HepG2 (cell line): ENCODE measurements around the gene GAS2. TPM values are rescaled to one million over a fixed set of nuclear protein-coding genes. Genes with fewer than 3 reads are reported as not detected.

Experiments
- ATAC-seq: fragments of 200-7000 bp; cut with Tn5 transposase; 3 replicates; pipeline ENCODE4 v1.9.1; 2020; ENCODE audit warnings: mild to moderate bottlenecking, moderate library complexity
- BruUV-seq: library from RNA; stranded (reverse); fragments of 400-500 nt; replicated peaks from 2 replicates; lab custom pipeline; 2021; lab: Mats Ljungman, UMichigan
- CTCF ChIA-PET: fragments of 300-600 bp; formaldehyde crosslinking; extraction: SDS; loops from one replicate; lab custom pipeline; 2021; ENCODE audit warnings: low total read pairs, inconsistent platforms, low intra/inter-chr PET ratio; lab: Yijun Ruan, JAX
- POLR2A ChIA-PET: fragments of 350-600 bp; sonication (Branson Sonifier 250); formaldehyde crosslinking; loops from one replicate; lab custom pipeline; 2020; ENCODE audit warnings: antibody characterized with exemption, inconsistent platforms; lab: Yijun Ruan, JAX
- DNase-seq: peaks from one replicate; pipeline ENCODE4 v3.0.0-alpha.2; 2015; ENCODE audit warnings: low spot score
- FAIRE-seq: peaks from 3 replicates; lab custom pipeline; 2011; peaks lifted over from hg19 to GRCh38; lab: Jason Lieb, UNC
- H2AFZ ChIP-seq: one replicate; pipeline ENCODE4 v1.6.1; 2011; ENCODE audit warnings: low read length, inconsistent platforms
- H3K27ac ChIP-seq: fragments of 300-600 bp; 3 replicates; pipeline ENCODE4 v1.8.0; 2011; ENCODE audit warnings: mixed run types, mild to moderate bottlenecking, mixed read lengths, low read length, inconsistent platforms; ENCODE audit not compliant: insufficient read depth; ENCODE audit errors: extremely low read length
- H3K27me3 ChIP-seq, 2 experiments: fragments of 200-600 bp in 1 of 2; 2 replicates in 1 of 2; 3 replicates in 1 of 2; pipeline versions ENCODE4 v1.6.0 to v1.8.0; 2011; ENCODE audit warnings: low read length in 2 of 2, mild to moderate bottlenecking in 2 of 2, moderate library complexity in 2 of 2, inconsistent platforms in 1 of 2; ENCODE audit not compliant: insufficient read depth in 2 of 2, control insufficient read depth in 1 of 2
- H3K36me3 ChIP-seq, 2 experiments: fragments of 200-600 bp in 1 of 2; replicated peaks in 1 of 2; 2 replicates in 1 of 2; 3 replicates in 1 of 2; pipeline versions ENCODE4 v1.5.1 to v1.8.0; 2011; ENCODE audit warnings: low read length in 2 of 2, inconsistent platforms in 1 of 2; ENCODE audit not compliant: insufficient read depth in 2 of 2, control insufficient read depth in 1 of 2
- H3K4me1 ChIP-seq: 2 replicates; pipeline ENCODE4 v1.5.1; 2012; ENCODE audit warnings: low read length, inconsistent platforms; ENCODE audit not compliant: insufficient read depth
- H3K4me2 ChIP-seq: 2 replicates; pipeline ENCODE4 v1.6.0; 2011; ENCODE audit warnings: low read depth, low read length, inconsistent platforms
- H3K4me3 ChIP-seq, 3 experiments: fragments of 200-600 bp in 1 of 3; sonication (generic), shearing (Covaris generic) in 1 of 3; replicated peaks in 1 of 3; 2 replicates each; pipeline ENCODE4 v1.5.1; 2011 to 2016; ENCODE audit warnings: low read length in 3 of 3, inconsistent platforms in 2 of 3, low read depth in 2 of 3, mild to moderate bottlenecking in 2 of 3, control low read depth in 1 of 3, mixed read lengths in 1 of 3; ENCODE audit not compliant: insufficient read depth in 1 of 3
- H3K79me2 ChIP-seq: one replicate; pipeline ENCODE4 v1.6.1; 2011; ENCODE audit warnings: low read length, inconsistent platforms; ENCODE audit not compliant: insufficient read depth
- H3K9ac ChIP-seq: 2 replicates; pipeline ENCODE4 v1.6.0; 2011; ENCODE audit warnings: mild to moderate bottlenecking, low read depth, low read length, inconsistent platforms; ENCODE audit not compliant: insufficient read depth
- H3K9me3 ChIP-seq: 2 replicates; pipeline ENCODE4 v1.5.1; 2012; ENCODE audit warnings: mild to moderate bottlenecking, low read length
- H4K20me1 ChIP-seq: 2 replicates; pipeline ENCODE4 v1.6.0; 2011; ENCODE audit warnings: inconsistent platforms, mild to moderate bottlenecking, low read length, moderate library complexity; ENCODE audit not compliant: insufficient read depth
- AKAP8 ChIP-seq: sonication (generic); formaldehyde crosslinking; IDR thresholded peaks from 2 replicates; pipeline ENCODE4 v1.5.1; 2020; ENCODE audit warnings: mild to moderate bottlenecking, missing genetic modification reagents
- EP300 ChIP-seq, 3 experiments: sonication (generic) in 1 of 3; formaldehyde crosslinking in 1 of 3; IDR thresholded peaks; 2 replicates each; pipeline versions ENCODE4 v1.5.1 to v1.6.1; 2011 to 2020; ENCODE audit warnings: low read depth in 2 of 3, low read length in 2 of 3, borderline replicate concordance in 1 of 3, improper control_type of control experiment in 1 of 3, mild to moderate bottlenecking in 1 of 3, missing genetic modification reagents in 1 of 3, moderate library complexity in 1 of 3
- ERF ChIP-seq: IDR thresholded peaks from 2 replicates; pipeline ENCODE4 v1.6.1; 2018; ENCODE audit warnings: missing biosample characterization, missing genetic modification reagents
- ETV5 ChIP-seq: IDR thresholded peaks from 2 replicates; pipeline ENCODE4 v1.6.1; 2018; ENCODE audit warnings: missing biosample characterization, missing genetic modification reagents, inconsistent platforms, borderline replicate concordance
- HDAC1 ChIP-seq: sonication (generic); formaldehyde crosslinking; IDR thresholded peaks from 2 replicates; pipeline ENCODE4 v1.5.1; 2020; ENCODE audit warnings: mild to moderate bottlenecking, missing genetic modification reagents
- HIVEP1 ChIP-seq: sonication (generic); formaldehyde crosslinking; IDR thresholded peaks from 2 replicates; pipeline ENCODE4 v1.4.0; 2020; ENCODE audit warnings: mild to moderate bottlenecking, missing genetic modification reagents
- NFYC ChIP-seq: IDR thresholded peaks from 2 replicates; pipeline ENCODE4 v1.6.1; 2016; ENCODE audit warnings: missing genetic modification reagents, missing compliant biosample characterization
- PAF1 ChIP-seq: IDR thresholded peaks from 2 replicates; pipeline ENCODE4 v1.6.1; 2016; ENCODE audit warnings: missing genetic modification reagents, missing compliant biosample characterization
- POLR2AphosphoS5 ChIP-seq: IDR thresholded peaks from 2 replicates; pipeline ENCODE4 v1.6.1; 2012; ENCODE audit warnings: low read depth, low read length
- THAP11 ChIP-seq: IDR thresholded peaks from 2 replicates; pipeline ENCODE4 v1.6.1; 2016; ENCODE audit warnings: missing biosample characterization, missing genetic modification reagents
- TP53 ChIP-seq: sonication (generic); formaldehyde crosslinking; conservative IDR thresholded peaks from 2 replicates; pipeline ENCODE4 v1.4.0; 2020; ENCODE audit warnings: missing genetic modification reagents
- ZFP1 ChIP-seq: IDR thresholded peaks from 2 replicates; pipeline ENCODE4 v1.6.1; 2016
- ZNF512 ChIP-seq: sonication (generic); formaldehyde crosslinking; IDR thresholded peaks from 2 replicates; pipeline ENCODE4 v1.4.0; 2020; ENCODE audit warnings: mild to moderate bottlenecking, missing genetic modification reagents
- ZNF543 ChIP-seq: sonication (generic); formaldehyde crosslinking; IDR thresholded peaks from 2 replicates; pipeline ENCODE4 v1.4.0; 2020; ENCODE audit warnings: mild to moderate bottlenecking, missing genetic modification reagents
- ZSCAN30 ChIP-seq: sonication (generic); formaldehyde crosslinking; IDR thresholded peaks from 2 replicates; pipeline ENCODE4 v1.5.0; 2020; ENCODE audit warnings: mild to moderate bottlenecking, missing genetic modification reagents
- WGBS: methylation state at CpG from one replicate; pipeline ENCODE4 v1.1.6; 2017; ENCODE audit warnings: low lambda C conversion rate; 5-methylcytosine and 5-hydroxymethylcytosine counted together
- in situ Hi-C: cut with HindIII; loops from 2 replicates; pipeline ENCODE4 v1.10.0; 2017; ENCODE audit warnings: low pct_unique_long_range_greater_than_20kb; ENCODE audit not compliant: extremely low pct_ligation_motif_present
- intact Hi-C: fragments of 100-400 bp; cut with micrococcal nuclease; formaldehyde crosslinking; loops from one replicate; pipeline ENCODE4 v1.10.0; 2022; ENCODE audit not compliant: unreplicated experiment
- polyA plus RNA-seq, 8 experiments: library from polyadenylated mRNA; depleted of rRNA in 3 of 8; stranded (reverse) in 7 of 8; unstranded in 1 of 8; fragments of >200 nt; fragmentation: Illumina TruSeq in 4 of 8; extraction: Trizol in 4 of 8; gene quantifications; 2 replicates each; pipeline versions ENCODE4 v1.2.1 to v1.2.3, GENCODE V29; 2011 to 2016; ENCODE audit warnings: low read depth in 4 of 8, missing spikeins in 1 of 8, mixed read lengths in 1 of 8; ENCODE audit not compliant: insufficient read depth in 1 of 8
- total RNA-seq, 5 experiments: library from RNA; depleted of rRNA; stranded (reverse); fragments of >200 nt; fragmentation: Illumina TruSeq; extraction: Trizol; gene quantifications; 2 replicates each; pipeline ENCODE4 v1.2.3, GENCODE V29; 2016; ENCODE audit warnings: low read depth in 1 of 5
- TF ChIP-seq, protein P1 (sequence below): sonication (generic); formaldehyde crosslinking; IDR thresholded peaks from 2 replicates; pipeline ENCODE4 v1.4.0; 2020; ENCODE audit warnings: missing genetic modification reagents

The GAS2 gene
- total and polyA plus RNA-seq, 2 of the 13 experiments (the other 11 are each of a cell fraction or from before 2014, with no cell fraction given) = 26.0 to 85.1 TPM

DNA sequence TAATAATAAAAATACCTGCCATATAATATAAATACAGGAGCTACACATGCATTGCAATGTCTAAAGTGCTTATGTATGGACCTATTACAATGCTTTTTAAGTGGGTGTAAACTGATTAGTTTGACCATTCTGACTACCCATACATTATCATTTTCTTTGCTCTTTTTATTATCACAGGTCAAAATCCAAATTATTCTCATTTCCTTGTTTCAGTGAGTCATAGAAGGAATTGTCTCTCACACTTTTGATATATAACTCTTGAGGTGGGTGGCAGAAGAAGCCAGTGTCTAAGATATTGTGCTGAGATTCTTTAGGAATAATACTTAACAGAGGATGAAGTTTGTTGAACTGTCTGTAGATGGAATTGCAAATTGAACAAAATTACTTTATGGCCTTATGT lies 35.6 kb downstream of the GAS2 start:
- H3K4me1 ChIP-seq = peaks cover 24% of the 10 kb centered on the region
- H3K4me2 ChIP-seq = no peak overlapping the region
- CTCF ChIA-PET = no interaction called here
- no peaks in the 10 kb centered on the region for H3K27me3 ChIP-seq
- H3K36me3 ChIP-seq = no peaks in the 10 kb centered on the region
- no peak overlapping the region for H2AFZ ChIP-seq
- no TSS peak for BruUV-seq
- no peak for DNase-seq
- peaks cover 22% of the 10 kb centered on the region for H3K79me2 ChIP-seq
- H3K27ac ChIP-seq = no peak overlapping the region
- TF ChIP-seq ZNF512 (CRISPR knock-in tag) = no peak
- POLR2A ChIA-PET = interaction anchor here (1.2 kb wide), 1 partner anchor 67 kb away, joined by 3 read pairs; no protein-coding TSS in a partner anchor
- in situ Hi-C loops (no loop called here), intact Hi-C loops (loop anchor here (2.0 kb wide), 2 partner anchors 27 to 77 kb away; partner anchors contain the start of gene FANCF)
- H4K20me1 ChIP-seq = no peaks in the 10 kb centered on the region
- no peak overlapping the region; the same call in 1 of the 2 replicates for H3K9ac ChIP-seq
- ATAC-seq = no peak
- H3K9me3 ChIP-seq = no peaks in the 10 kb centered on the region
- no peak for FAIRE-seq
- H3K4me3 ChIP-seq = no peak overlapping the region

DNA sequence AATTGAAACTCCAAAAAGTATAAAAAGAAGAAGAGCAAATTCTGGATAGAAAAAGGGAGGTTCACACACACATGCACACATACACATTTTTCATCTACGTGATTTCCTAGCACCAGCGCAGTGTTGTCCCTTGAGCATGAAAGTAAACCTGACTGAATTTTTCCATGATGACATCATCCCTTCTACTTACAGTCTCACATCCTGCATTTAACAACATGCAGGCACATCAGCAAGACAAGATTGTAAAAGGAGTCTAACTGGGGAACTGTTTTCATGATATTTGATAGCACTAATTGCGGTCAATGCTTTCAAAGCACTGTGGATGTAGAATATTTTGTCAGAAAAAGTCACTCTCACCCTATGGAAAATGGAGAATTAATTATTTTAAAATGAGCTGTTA lies 36.6 kb downstream of the GAS2 start:
- FAIRE-seq = no peak
- no peak for TF ChIP-seq ZNF543 (CRISPR knock-in tag)
- no peak for TF ChIP-seq ZSCAN30 (CRISPR knock-in tag)
- no peak for TF ChIP-seq PAF1 (CRISPR knock-in tag)
- TF ChIP-seq ZFP1 (CRISPR knock-in tag) = 0 out of 2 replicates have a peak, but pooled peaks have one; percentile 37
- TF ChIP-seq AKAP8 (CRISPR knock-in tag) = no peak
- 0 out of 2 replicates have a peak, but pooled peaks have one; percentile 32 for TF ChIP-seq HDAC1 (CRISPR knock-in tag)
- peak; percentile 18; the same call in 1 of the 2 replicates for TF ChIP-seq ETV5 (CRISPR knock-in tag)
- peak; percentile 28; the same call in 1 of the 2 replicates for TF ChIP-seq THAP11 (CRISPR knock-in tag)
- TF ChIP-seq POLR2AphosphoS5 = no peak
- 0 out of 2 replicates have a peak, but pooled peaks have one; percentile 17 for TF ChIP-seq ERF (CRISPR knock-in tag)
- TF ChIP-seq, protein P1, sequence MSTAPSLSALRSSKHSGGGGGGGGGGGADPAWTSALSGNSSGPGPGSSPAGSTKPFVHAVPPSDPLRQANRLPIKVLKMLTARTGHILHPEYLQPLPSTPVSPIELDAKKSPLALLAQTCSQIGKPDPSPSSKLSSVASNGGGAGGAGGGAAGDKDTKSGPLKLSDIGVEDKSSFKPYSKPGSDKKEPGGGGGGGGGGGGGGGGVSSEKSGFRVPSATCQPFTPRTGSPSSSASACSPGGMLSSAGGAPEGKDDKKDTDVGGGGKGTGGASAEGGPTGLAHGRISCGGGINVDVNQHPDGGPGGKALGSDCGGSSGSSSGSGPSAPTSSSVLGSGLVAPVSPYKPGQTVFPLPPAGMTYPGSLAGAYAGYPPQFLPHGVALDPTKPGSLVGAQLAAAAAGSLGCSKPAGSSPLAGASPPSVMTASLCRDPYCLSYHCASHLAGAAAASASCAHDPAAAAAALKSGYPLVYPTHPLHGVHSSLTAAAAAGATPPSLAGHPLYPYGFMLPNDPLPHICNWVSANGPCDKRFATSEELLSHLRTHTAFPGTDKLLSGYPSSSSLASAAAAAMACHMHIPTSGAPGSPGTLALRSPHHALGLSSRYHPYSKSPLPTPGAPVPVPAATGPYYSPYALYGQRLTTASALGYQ = no peak
- TF ChIP-seq EP300 (IDR thresholded peaks at IDR 0.05; ENCODE audit: low read depth in 2 of 2, low read length in 2 of 2) = peak; percentile 23 to 28; a peak in 1 of 4 replicates
- TF ChIP-seq EP300 (CRISPR knock-in tag; IDR thresholded peaks at IDR 0.05; ENCODE audit: borderline replicate concordance) = no peak
- TF ChIP-seq HIVEP1 (CRISPR knock-in tag) = no peak
- no peak for TF ChIP-seq NFYC (CRISPR knock-in tag)
- TF ChIP-seq TP53 = no peak

More for the DNA sequence above, 36.6 kb downstream of the GAS2 start:
- peak; percentile 88 for DNase-seq
- Histone ChIP-seq H2AFZ (no peak overlapping the region), H3K4me2 (0 out of 2 replicates have a peak overlapping the region, but pooled peaks have one; percentile 14), H3K9ac (peak overlapping the region; percentile 38; the same call in 1 of the 2 replicates), H3K4me3 (no peak overlapping the region), H4K20me1 (no peaks in the 10 kb centered on the region), H3K27ac (peak overlapping the region; percentile 47), H3K27me3 (no peaks in the 10 kb centered on the region), H3K79me2 (peaks cover 30% of the 10 kb centered on the region), H3K4me1 (peaks cover 34% of the 10 kb centered on the region), H3K9me3 (no peaks in the 10 kb centered on the region), H3K36me3 (no peaks in the 10 kb centered on the region)
- WGBS = 60% methylated on average over 3 of the region's 3 CpGs
- ChIA-PET CTCF (no interaction called here), POLR2A (interaction anchor here (1.0 to 1.5 kb wide), 4 partner anchors 23 to 78 kb away, joined by 4 to 11 read pairs (median 5); partner anchors contain the start of gene FANCF)
- intact Hi-C loops (loop anchor here (2.0 kb wide), 2 partner anchors 28 to 78 kb away; partner anchors contain the start of gene FANCF), in situ Hi-C loops (no loop called here)
- peak; percentile 83 for ATAC-seq
- no TSS peak for BruUV-seq
